NCI-H2171 (cell line): ENCODE measurements around the gene ATP6V1G1.

Experiments used
- DNase-seq: peaks from one replicate; lab custom pipeline; 2025; lab: John Stamatoyannopoulos, UW

ATP6V1G1 gene

DNA sequence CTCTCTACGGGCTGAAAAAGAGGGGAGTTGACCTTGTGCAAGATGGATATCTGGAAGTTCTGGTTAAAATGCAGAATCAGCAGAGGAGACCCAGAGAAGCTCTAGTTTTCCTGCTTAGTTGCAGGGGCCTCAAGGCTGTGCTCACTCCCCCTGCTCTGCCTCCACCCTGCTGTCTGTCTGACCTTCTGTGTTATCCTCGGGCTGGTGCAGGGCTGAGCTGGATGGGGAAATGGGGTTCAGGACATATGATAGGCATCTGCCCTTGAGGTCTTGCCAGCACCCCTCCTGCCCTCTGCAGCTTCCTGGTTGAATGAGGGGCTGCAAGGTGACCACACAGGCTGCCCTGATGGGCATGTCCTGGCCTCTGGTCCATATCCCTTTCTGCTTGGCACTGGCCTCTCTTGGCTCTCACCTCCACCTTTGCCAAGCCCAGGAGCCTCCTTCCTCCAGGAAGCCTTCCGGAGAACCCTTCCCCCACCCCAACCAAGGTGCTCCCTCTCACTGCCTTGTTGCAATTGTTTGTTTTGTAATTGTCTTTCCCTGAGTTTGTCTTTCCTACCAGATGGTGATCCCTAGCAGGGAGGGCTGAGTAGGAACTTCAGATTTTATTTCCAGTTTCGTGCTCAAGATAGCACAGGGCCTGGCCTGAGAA, 24.8 kb downstream of the ATP6V1G1 start:
- no peak for DNase-seq

DNA sequence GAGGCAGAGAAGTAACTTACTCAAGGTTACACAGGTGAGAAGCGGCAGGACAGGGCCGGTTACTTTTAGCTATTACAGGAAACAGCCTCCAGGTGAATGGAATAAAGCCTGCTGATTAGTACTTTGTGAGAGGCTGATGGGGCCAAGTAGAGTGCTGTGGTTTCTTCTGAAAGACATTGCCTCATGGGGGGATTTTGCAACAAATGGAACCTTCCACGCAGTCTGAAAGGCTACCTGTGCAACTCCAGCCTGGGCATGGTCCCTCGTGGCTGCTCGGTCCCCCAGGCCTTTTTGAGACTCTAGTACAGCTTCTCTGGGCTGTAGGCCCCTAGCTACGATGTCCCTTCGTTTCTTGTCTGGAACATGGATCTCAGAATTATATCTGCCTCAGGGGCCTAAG, 25.5 kb downstream of the ATP6V1G1 start:
- DNase-seq, result no peak

- DNase-seq, result no peak
These were observed 26.4 kb downstream of the ATP6V1G1 start for GRCh38 chr9:114613919-114614318.

- no peak for DNase-seq
These were observed 26.8 kb downstream of the ATP6V1G1 start for GRCh38 chr9:114614373-114614772.

- no peak for DNase-seq
These were observed 29.3 kb downstream of the ATP6V1G1 start for GRCh38 chr9:114616684-114617520.

DNA sequence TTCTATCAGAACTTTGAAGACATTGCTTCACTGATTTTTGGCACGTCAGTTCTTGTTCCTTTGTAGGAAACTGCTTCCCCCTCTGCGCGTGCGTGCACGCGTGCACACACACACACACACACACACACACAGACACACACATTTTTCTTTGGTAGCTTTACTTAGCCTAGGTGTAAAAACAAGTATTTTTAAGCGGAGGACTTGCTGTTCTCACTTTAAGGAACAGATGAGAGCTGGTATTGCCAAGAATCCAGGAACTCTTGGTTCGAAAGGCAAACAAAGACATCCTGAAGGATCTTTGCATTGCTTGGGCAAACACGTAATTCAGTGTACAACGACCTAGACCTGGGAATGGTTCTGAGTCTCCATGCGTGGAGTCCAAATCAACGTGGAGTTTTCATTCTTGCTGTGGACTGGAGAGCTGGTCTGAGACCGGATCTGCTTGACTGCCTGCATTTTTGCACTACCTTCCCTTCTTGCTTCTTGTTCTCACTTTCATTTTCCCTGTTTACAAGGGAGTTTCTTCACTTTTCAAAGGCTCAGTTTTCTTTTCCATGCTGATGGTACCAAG, 31.7 kb downstream of the ATP6V1G1 start:
- DNase-seq, result no peak

DNA sequence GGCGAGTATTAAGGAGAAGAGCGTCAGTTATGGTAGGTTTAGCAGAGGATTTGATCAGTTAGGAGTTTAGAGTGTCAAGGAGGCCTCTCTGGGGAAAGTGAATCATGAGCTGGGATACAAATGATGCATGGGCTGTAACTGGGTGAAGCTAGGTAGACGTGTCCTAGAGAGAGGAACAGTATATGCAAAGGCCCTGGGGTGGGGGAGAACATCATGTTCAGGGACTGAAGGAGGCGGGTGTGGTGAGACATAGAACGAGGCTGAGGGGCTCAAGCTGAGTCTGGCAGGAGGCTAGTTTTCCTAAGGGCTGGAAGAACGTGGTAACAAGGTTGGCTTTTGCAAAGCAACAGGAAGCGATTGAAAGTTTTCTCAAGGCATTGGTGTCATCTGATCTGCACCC, 34.0 kb downstream of the ATP6V1G1 start:
- DNase-seq, result no peak

GRCh38 chr9:114621975-114622609, 34.5 kb downstream of the ATP6V1G1 start:
- no peak for DNase-seq

GRCh38 chr9:114624677-114625076, 37.1 kb downstream of the ATP6V1G1 start:
- DNase-seq, result no peak

- DNase-seq, result no peak
These were observed 38.9 kb downstream of the ATP6V1G1 start for GRCh38 chr9:114626415-114627020.

- no peak for DNase-seq
These were observed 40.0 kb downstream of the ATP6V1G1 start for GRCh38 chr9:114627553-114627952.

GRCh38 chr9:114629563-114630090, 42.1 kb downstream of the ATP6V1G1 start:
- no peak for DNase-seq

GRCh38 chr9:114631166-114631565, 43.6 kb downstream of the ATP6V1G1 start:
- DNase-seq, result no peak

DNA sequence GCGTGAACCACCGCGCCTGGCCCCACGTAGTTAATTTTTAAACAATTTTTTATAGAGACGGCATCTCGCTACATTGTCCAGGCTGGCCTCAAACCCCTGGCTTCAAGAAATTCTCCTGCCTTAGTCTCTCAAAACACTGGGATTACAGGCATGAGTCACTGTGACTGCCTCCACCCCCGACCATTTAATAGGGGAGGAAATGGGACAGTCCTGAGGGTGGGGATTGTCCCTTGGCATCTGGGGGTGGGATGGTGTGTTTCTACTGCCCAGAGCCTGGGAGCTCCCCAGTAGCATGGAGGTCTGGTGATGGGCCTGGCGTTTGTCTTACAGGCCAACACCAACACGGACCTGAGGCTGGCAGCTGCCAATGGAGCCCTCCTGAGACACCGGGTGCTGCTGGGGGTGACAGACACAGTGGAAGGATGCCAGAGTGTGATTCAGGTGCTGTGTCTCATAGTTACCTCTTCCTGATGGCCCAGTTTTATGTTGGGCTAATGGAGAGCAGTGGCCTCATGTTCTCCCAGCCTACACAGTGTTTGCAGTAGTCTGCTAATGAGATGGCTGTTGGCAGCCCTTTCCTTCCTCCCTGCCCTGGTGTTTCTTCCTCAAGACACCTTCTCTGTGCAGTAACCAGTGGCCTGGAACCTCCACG, 46.0 kb downstream of the ATP6V1G1 start:
- DNase-seq, result no peak

DNA sequence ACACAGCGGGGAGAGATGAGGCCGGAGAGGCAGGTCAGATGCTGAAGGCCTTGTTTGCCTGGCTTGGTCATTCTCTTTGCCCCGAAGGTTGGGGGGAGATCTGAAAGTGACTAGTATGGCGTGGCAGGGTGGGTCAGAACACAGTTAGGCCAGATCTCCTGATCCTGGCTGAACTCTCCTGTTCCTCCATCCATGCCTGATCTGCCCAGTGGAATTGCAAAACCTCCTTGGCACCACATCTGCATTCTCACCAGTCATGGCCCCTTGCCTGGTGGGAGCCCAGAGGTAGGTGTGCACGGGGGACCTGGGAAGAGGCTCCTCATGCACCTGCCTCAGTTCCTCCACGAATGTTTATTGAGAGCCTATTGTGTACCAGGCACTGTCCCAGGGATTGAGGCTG, 46.8 kb downstream of the ATP6V1G1 start:
- DNase-seq, result no peak

DNA sequence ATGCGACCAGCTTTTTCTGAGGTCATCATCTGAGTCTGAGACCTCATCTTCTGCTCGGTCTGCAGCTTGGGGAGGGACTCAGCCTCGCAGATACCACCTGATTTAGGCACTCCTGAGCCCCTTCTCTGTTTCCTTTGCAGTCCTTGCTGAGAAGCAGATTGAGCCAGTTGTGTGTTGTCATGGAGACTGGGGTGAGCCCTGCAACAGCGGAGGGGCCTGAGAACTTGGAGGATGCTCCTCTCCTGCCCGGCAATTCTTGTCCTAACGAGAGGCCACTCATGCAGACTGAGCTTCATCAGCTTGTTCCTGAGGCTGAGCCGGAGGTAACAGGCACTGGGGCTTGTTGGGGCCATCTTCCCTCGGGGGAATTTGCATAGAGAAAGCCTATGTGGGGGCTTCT, 50.8 kb downstream of the ATP6V1G1 start:
- no peak for DNase-seq

DNA sequence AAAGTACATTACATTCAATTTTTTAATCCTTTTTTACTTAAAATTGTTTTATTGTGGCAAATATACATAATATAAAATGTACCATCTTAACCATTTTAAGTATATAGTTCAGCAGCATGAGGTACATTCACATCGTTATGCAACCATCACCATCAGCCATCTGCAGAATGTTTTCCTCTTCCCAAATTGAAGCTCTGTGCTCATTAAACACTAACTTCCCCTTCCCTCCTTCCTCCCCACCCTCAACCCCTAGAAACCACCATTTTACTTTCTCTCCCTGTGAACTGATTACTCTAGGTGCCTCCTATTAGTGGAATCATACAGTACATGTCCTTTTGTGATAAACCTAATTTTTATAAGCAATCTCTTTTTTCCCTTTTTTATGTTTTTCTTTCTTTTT, 54.4 kb downstream of the ATP6V1G1 start:
- DNase-seq, result no peak

GRCh38 chr9:114643001-114643400, 55.4 kb downstream of the ATP6V1G1 start:
- DNase-seq, result no peak

DNA sequence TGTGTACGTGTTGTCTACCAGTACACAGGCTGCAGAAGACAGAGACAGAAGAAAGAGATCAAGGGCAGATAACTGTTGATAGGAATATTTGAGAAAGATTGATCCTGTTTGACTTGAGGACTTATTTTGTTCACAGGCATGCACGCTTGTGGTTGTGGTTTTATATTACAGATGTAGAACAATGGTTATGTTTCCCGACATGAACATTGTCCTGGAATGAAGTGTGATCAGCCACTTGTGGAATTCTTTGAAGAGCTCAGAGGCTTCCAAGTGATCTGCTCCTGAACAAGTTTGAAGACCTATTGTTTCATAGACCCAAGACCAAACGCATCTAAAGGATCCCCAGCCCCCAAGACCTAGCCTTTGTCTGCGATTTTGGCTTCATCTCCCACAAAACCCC, 56.3 kb downstream of the ATP6V1G1 start:
- no peak for DNase-seq
